Measurements from ENCODE around the gene KIF12.

DNA sequence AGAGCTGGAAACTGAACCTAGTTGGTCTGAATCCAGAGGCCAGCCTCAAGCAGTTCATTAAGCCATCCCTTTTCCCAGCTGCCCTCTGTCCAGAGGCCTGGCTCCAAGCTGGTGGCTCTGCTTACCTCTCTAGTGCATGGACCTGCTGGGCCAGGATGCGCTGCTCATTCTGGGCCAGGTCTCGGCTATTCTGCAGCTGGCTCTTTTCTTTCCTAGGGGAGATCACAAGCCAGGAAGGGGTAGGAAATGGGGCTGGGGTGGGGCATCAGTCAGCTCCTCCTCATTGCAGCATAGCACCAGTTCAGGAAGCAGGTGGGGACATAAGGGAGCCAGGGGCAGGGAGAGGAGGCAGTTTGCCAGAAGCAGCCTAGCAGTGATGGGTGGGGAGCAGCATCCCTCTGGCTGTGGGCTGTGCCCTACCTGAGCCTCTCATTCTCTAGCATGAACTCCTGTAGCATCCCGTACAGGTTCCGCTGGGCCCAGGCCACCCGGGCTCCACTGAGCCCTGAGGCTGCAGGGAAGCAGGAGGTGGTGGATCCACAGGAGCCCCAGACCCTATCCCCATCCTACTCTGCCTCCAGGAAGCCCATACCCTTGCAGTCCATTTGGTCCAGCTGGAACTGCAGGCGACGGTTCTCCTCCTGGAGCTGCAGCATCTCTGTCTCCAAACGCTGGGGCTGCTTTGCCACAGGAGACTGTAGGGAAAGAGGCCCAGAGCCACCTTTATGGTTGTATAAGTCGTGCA lies 5.2 kb downstream of the KIF12 start:
- TF ChIP-seq, protein P1, sequence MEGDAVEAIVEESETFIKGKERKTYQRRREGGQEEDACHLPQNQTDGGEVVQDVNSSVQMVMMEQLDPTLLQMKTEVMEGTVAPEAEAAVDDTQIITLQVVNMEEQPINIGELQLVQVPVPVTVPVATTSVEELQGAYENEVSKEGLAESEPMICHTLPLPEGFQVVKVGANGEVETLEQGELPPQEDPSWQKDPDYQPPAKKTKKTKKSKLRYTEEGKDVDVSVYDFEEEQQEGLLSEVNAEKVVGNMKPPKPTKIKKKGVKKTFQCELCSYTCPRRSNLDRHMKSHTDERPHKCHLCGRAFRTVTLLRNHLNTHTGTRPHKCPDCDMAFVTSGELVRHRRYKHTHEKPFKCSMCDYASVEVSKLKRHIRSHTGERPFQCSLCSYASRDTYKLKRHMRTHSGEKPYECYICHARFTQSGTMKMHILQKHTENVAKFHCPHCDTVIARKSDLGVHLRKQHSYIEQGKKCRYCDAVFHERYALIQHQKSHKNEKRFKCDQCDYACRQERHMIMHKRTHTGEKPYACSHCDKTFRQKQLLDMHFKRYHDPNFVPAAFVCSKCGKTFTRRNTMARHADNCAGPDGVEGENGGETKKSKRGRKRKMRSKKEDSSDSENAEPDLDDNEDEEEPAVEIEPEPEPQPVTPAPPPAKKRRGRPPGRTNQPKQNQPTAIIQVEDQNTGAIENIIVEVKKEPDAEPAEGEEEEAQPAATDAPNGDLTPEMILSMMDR (IDR thresholded peaks at IDR 0.05; ENCODE audit: low read length) = no peak
- TF ChIP-seq EZH2 (optimal IDR thresholded peaks at IDR 0.05; ENCODE audit: low read depth, low read length) (no peak), EZH2phosphoT487 (IDR thresholded peaks at IDR 0.05; ENCODE audit: low read length) (no peak)
